Measurements from ENCODE around the gene OR5T1. TPM values are rescaled to one million over a fixed set of nuclear protein-coding genes. Genes with fewer than 3 reads are reported as not detected.

OR5T1 gene
- polyA plus RNA-seq (2012; rRNA removed), result not detected in 2 replicates
- not detected in 2 replicates for polyA plus RNA-seq (2012; cell fraction: cytosol; rRNA removed)
- not detected in 2 replicates for polyA plus RNA-seq (2012; cell fraction: nucleus; rRNA removed)

GRCh38 chr11:56273854-56274253 is at the start of gene OR5T1:
TSS of gene OR5T1 (plus strand) at chr11:56274154. CDS start at chr11:56275639, 1,485 bp downstream.
- no peaks in the 10 kb centered on the region for H3K27me3 ChIP-seq (ENCODE audit: insufficient read depth)
- no peak for DNase-seq
- H4K20me1 ChIP-seq (ENCODE audit: insufficient read depth), result no peaks in the 10 kb centered on the region
- H3K27ac ChIP-seq (ENCODE audit: low read depth in 2 of 2, low read length in 1 of 2), result no peak within 1 kb of the TSS
- no peaks in the 10 kb centered on the region for H3K9me2 ChIP-seq
- CTCF ChIA-PET, result interaction anchor here (0.6 kb wide), 1 partner anchor 22 kb away, joined by 4 read pairs; the partner anchor contains the start of gene OR5T3
- TF ChIP-seq POLR2AphosphoS5 (IDR thresholded peaks at IDR 0.05; ENCODE audit: low read depth, low read length), result no peak
- no peak for TF ChIP-seq GABPA (IDR thresholded peaks at IDR 0.05; ENCODE audit: low read depth)
- TF ChIP-seq EZH2phosphoT487 (IDR thresholded peaks at IDR 0.05; ENCODE audit: borderline replicate concordance, low read depth), result no peak
- no peak for TF ChIP-seq TEAD4 (IDR thresholded peaks at IDR 0.05; ENCODE audit: borderline replicate concordance, insufficient read depth)
- no peak for TF ChIP-seq CHD2 (IDR thresholded peaks at IDR 0.05; ENCODE audit: low read length, partially characterized antibody)
- TF ChIP-seq TAF1 (IDR thresholded peaks at IDR 0.05; ENCODE audit: borderline replicate concordance, low read depth, low read length), result no peak
- no peak for TF ChIP-seq MXI1 (IDR thresholded peaks at IDR 0.05; ENCODE audit: low read depth, low read length)
- TF ChIP-seq SMC3 (IDR thresholded peaks at IDR 0.05; ENCODE audit: low read depth, low read length), result no peak
- no peak for TF ChIP-seq ELF1 (IDR thresholded peaks at IDR 0.05)
- no peak for TF ChIP-seq NFIC (IDR thresholded peaks at IDR 0.05; ENCODE audit: borderline replicate concordance)
- no peak for TF ChIP-seq JUND (IDR thresholded peaks at IDR 0.05)
- no peak for TF ChIP-seq RFX5 (IDR thresholded peaks at IDR 0.05; ENCODE audit: low read length)
- TF ChIP-seq GATA2 (CRISPR knock-in tag; IDR thresholded peaks at IDR 0.05), result no peak
- TF ChIP-seq, protein P1, sequence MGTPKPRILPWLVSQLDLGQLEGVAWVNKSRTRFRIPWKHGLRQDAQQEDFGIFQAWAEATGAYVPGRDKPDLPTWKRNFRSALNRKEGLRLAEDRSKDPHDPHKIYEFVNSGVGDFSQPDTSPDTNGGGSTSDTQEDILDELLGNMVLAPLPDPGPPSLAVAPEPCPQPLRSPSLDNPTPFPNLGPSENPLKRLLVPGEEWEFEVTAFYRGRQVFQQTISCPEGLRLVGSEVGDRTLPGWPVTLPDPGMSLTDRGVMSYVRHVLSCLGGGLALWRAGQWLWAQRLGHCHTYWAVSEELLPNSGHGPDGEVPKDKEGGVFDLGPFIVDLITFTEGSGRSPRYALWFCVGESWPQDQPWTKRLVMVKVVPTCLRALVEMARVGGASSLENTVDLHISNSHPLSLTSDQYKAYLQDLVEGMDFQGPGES (IDR thresholded peaks at IDR 0.05; ENCODE audit: low read depth, low read length), result no peak
- no peak for TF ChIP-seq NRF1 (IDR thresholded peaks at IDR 0.05; ENCODE audit: low read depth, low read length)
- no peak for TF ChIP-seq USF2 (IDR thresholded peaks at IDR 0.05; ENCODE audit: borderline replicate concordance, low read depth, low read length)
- POLR2A ChIA-PET, result no interaction called here
- no peak within 1 kb of the TSS for H3K9ac ChIP-seq
- no peaks in the 10 kb centered on the region for H3K36me3 ChIP-seq (replicated peaks in 1 of 2; ENCODE audit: control insufficient read depth in 1 of 2, insufficient read depth in 2 of 2, low read length in 1 of 2)
- H3K4me2 ChIP-seq, result no peak within 1 kb of the TSS
- H3K4me3 ChIP-seq (ENCODE audit: low read depth in 2 of 2, low read length in 1 of 2), result no peak within 1 kb of the TSS
- H3K79me2 ChIP-seq (ENCODE audit: insufficient read depth), result no peaks in the 10 kb centered on the region
- H3K4me1 ChIP-seq (ENCODE audit: control insufficient read depth in 1 of 2, insufficient read depth in 2 of 2, low read depth in 1 of 2, low read length in 1 of 2), result no peaks in the 10 kb centered on the region
- H2AFZ ChIP-seq (ENCODE audit: low read depth), result no peak within 1 kb of the TSS
- H3F3A ChIP-seq (replicated peaks; ENCODE audit: insufficient read depth), result no peaks in the 10 kb centered on the region
- H3K9me3 ChIP-seq, result no peaks in the 10 kb centered on the region

GRCh38 chr11:56234155-56234554 is 39.8 kb upstream of the OR5T1 start, which contains the start of gene OR5T2:
TSS of gene OR5T2 (minus strand) at chr11:56234255. CDS start at chr11:56233062, 1,193 bp downstream.
- no peak within 1 kb of the TSS for H2AFZ ChIP-seq (ENCODE audit: low read depth)
- no peak within 1 kb of the TSS for H3K27ac ChIP-seq (ENCODE audit: low read depth in 2 of 2, low read length in 1 of 2)
- no peak within 1 kb of the TSS for H3K9ac ChIP-seq
- no peaks in the 10 kb centered on the region for H3K27me3 ChIP-seq (ENCODE audit: insufficient read depth)
- H3K36me3 ChIP-seq (replicated peaks in 1 of 2; ENCODE audit: control insufficient read depth in 1 of 2, insufficient read depth in 2 of 2, low read length in 1 of 2), result no peaks in the 10 kb centered on the region
- no peaks in the 10 kb centered on the region for H3K9me3 ChIP-seq
- ChIA-PET POLR2A (no interaction called here), CTCF (no interaction called here)
- no peaks in the 10 kb centered on the region for H3K79me2 ChIP-seq (ENCODE audit: insufficient read depth)
- no peaks in the 10 kb centered on the region for H3K9me2 ChIP-seq
- no peaks in the 10 kb centered on the region for H3K4me1 ChIP-seq (ENCODE audit: control insufficient read depth in 1 of 2, insufficient read depth in 2 of 2, low read depth in 1 of 2, low read length in 1 of 2)
- H3K4me2 ChIP-seq, result no peak within 1 kb of the TSS
- H4K20me1 ChIP-seq (ENCODE audit: insufficient read depth), result no peaks in the 10 kb centered on the region
- H3K4me3 ChIP-seq (ENCODE audit: low read depth in 2 of 2, low read length in 1 of 2), result no peak within 1 kb of the TSS
- no peak for DNase-seq
- no peaks in the 10 kb centered on the region for H3F3A ChIP-seq (replicated peaks; ENCODE audit: insufficient read depth)
- WGBS (ENCODE audit: low lambda C conversion rate), result 2% methylated on average over 1 of the region's 1 CpG
- TF ChIP-seq EZH2phosphoT487 (IDR thresholded peaks at IDR 0.05; ENCODE audit: borderline replicate concordance, low read depth) (no peak), CTCF (IDR thresholded peaks at IDR 0.05) (no peak), USF2 (IDR thresholded peaks at IDR 0.05; ENCODE audit: borderline replicate concordance, low read depth, low read length) (no peak), MAX (IDR thresholded peaks at IDR 0.05; ENCODE audit: low read depth) (no peak), ELF1 (IDR thresholded peaks at IDR 0.05) (no peak), JUND (IDR thresholded peaks at IDR 0.05) (no peak), NRF1 (IDR thresholded peaks at IDR 0.05; ENCODE audit: low read depth, low read length) (no peak), SMC3 (IDR thresholded peaks at IDR 0.05; ENCODE audit: low read depth, low read length) (no peak), RCOR1 (IDR thresholded peaks at IDR 0.05; ENCODE audit: low read length) (no peak)
